ENCODE measurements around the gene NOP10. TPM values are rescaled to one million over a fixed set of nuclear protein-coding genes. Genes with fewer than 3 reads are reported as not detected.
A peak's percentile ranks its signal among the peaks of the same experiment; 100 is the strongest.

The NOP10 gene
- polyA plus RNA-seq, 1 experiment, result 345 TPM

GRCh38 chr15:34318277-34319079, 24.5 kb downstream of the NOP10 start:
- Histone ChIP-seq H3K27me3 (ENCODE audit: control insufficient read depth, insufficient read depth, low read length) (no peaks in the 10 kb centered on the region), H3K36me3 (ENCODE audit: control insufficient read depth, insufficient read depth, low read length) (no peaks in the 10 kb centered on the region), H3K4me3 (ENCODE audit: low read depth, low read length) (peak overlapping the region; percentile 46)
- ChIA-PET CTCF (interaction anchor here (1.6 kb wide), 1 partner anchor 11 kb away, joined by 5 read pairs; no protein-coding TSS in a partner anchor), POLR2A (interaction anchor here (1.0 kb wide), 1 partner anchor 9 kb away, joined by 4 read pairs; no protein-coding TSS in a partner anchor)
- no peak for DNase-seq (ENCODE audit: low read depth)
- TF ChIP-seq CTCF (IDR thresholded peaks at IDR 0.05; ENCODE audit: insufficient read depth, low read depth, low read length), result no peak

- DNase-seq (ENCODE audit: low read depth), result no peak
- TF ChIP-seq CTCF (IDR thresholded peaks at IDR 0.05; ENCODE audit: insufficient read depth, low read depth, low read length), result no peak
- Histone ChIP-seq H3K4me3 (ENCODE audit: low read depth, low read length) (no peak overlapping the region), H3K36me3 (ENCODE audit: control insufficient read depth, insufficient read depth, low read length) (no peaks in the 10 kb centered on the region), H3K27me3 (ENCODE audit: control insufficient read depth, insufficient read depth, low read length) (no peaks in the 10 kb centered on the region)
- POLR2A ChIA-PET, result no interaction called here
- CTCF ChIA-PET, result no interaction called here
These were observed 28.1 kb downstream of the NOP10 start for GRCh38 chr15:34314491-34315490.

- CTCF ChIA-PET, result no interaction called here
- no peak for TF ChIP-seq CTCF (IDR thresholded peaks at IDR 0.05; ENCODE audit: insufficient read depth, low read depth, low read length)
- H3K4me3 ChIP-seq (ENCODE audit: low read depth, low read length), result no peak overlapping the region
- POLR2A ChIA-PET, result no interaction called here
- H3K36me3 ChIP-seq (ENCODE audit: control insufficient read depth, insufficient read depth, low read length), result no peaks in the 10 kb centered on the region
- H3K27me3 ChIP-seq (ENCODE audit: control insufficient read depth, insufficient read depth, low read length), result no peaks in the 10 kb centered on the region
- DNase-seq (ENCODE audit: low read depth), result no peak
These were observed 31.4 kb downstream of the NOP10 start for GRCh38 chr15:34311563-34311962.

GRCh38 chr15:34304613-34305012, 38.3 kb downstream of the NOP10 start:
- Histone ChIP-seq H3K4me3 (ENCODE audit: low read depth, low read length) (no peak overlapping the region), H3K27me3 (ENCODE audit: control insufficient read depth, insufficient read depth, low read length) (no peaks in the 10 kb centered on the region), H3K36me3 (ENCODE audit: control insufficient read depth, insufficient read depth, low read length) (no peaks in the 10 kb centered on the region)
- CTCF ChIA-PET, result no interaction called here
- no peak for TF ChIP-seq CTCF (IDR thresholded peaks at IDR 0.05; ENCODE audit: insufficient read depth, low read depth, low read length)
- peak; percentile 14 for DNase-seq (ENCODE audit: low read depth)
- POLR2A ChIA-PET, result no interaction called here

- H3K4me3 ChIP-seq (ENCODE audit: low read depth, low read length), result no peak overlapping the region
- no peak for TF ChIP-seq CTCF (IDR thresholded peaks at IDR 0.05; ENCODE audit: insufficient read depth, low read depth, low read length)
- H3K27me3 ChIP-seq (ENCODE audit: control insufficient read depth, insufficient read depth, low read length), result no peaks in the 10 kb centered on the region
- ChIA-PET CTCF (no interaction called here), POLR2A (no interaction called here)
- H3K36me3 ChIP-seq (ENCODE audit: control insufficient read depth, insufficient read depth, low read length), result no peaks in the 10 kb centered on the region
- no peak for DNase-seq (ENCODE audit: low read depth)
These were observed 41.9 kb downstream of the NOP10 start for GRCh38 chr15:34301058-34301457.
